ENCODE measurements around the gene PEX26.
"Not testable (repeated sequence)": the region's sequence is repeated elsewhere in the genome, so short reads cannot be mapped to it uniquely, and the experiment has no call there.

PEX26 gene

GRCh38 chr22:18119409-18120110 is 41.8 kb downstream of the PEX26 start:
- no peak for DNase-seq (ENCODE audit: low read depth)

DNA sequence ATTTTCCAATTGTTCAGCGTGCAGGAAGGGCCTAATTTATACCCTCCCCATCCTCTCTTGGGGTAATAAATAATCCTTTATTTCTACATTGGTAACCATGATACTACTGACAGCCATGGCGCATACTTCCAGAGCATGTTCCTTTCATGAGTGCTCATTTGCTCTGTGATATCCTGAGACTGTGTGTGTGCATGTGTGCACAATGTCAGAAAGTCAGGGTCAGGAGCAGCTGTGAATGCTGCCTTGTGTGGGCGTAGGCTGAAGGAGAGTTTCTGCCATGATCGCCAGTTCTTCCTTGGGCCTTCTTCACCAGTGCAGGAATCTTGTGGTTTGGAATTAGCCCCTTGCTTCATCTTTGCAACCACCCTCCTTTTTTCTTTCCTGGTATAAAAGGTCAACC is 43.1 kb downstream of the PEX26 start:
- DNase-seq (ENCODE audit: low read depth) = no peak

- DNase-seq (ENCODE audit: low read depth) = no peak
Observed at GRCh38 chr22:18121506-18121905, 43.7 kb downstream of the PEX26 start.

GRCh38 chr22:18121954-18122554 is 44.3 kb downstream of the PEX26 start:
- no peak for DNase-seq (ENCODE audit: low read depth)

DNA sequence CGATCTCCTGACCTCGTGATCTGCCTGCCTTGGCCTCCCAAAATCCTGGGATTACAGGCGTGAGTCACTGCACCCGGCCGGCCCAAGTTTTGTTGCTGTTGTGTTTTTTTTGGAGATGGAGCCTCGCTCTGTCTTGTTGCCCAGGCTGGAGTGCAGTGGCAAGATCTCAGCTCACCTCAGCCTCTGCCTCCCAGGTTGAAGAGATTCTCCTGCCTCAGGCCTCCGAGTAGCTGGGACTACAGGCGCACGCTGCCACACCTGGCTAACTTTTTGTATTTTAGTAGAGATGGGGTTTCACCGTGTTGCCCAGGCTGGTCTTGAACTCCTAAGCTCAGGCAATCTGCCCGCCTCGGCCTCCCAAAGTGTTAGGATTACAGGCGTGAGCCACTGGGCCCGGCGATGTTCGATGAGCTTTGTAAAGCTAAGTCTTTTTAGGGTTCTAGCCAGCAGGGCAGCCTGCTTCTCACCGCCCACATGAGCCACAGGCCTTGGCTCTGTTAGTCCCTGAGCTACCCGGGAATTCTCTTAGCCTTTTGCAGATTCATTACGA is 45.8 kb downstream of the PEX26 start:
- DNase-seq (ENCODE audit: low read depth) = not testable (repeated sequence)

- no peak for DNase-seq (ENCODE audit: low read depth)
Observed at GRCh38 chr22:18126606-18127005, 48.8 kb downstream of the PEX26 start.

- DNase-seq (ENCODE audit: low read depth) = no peak
Observed at GRCh38 chr22:18130018-18130417, 52.2 kb downstream of the PEX26 start.

DNA sequence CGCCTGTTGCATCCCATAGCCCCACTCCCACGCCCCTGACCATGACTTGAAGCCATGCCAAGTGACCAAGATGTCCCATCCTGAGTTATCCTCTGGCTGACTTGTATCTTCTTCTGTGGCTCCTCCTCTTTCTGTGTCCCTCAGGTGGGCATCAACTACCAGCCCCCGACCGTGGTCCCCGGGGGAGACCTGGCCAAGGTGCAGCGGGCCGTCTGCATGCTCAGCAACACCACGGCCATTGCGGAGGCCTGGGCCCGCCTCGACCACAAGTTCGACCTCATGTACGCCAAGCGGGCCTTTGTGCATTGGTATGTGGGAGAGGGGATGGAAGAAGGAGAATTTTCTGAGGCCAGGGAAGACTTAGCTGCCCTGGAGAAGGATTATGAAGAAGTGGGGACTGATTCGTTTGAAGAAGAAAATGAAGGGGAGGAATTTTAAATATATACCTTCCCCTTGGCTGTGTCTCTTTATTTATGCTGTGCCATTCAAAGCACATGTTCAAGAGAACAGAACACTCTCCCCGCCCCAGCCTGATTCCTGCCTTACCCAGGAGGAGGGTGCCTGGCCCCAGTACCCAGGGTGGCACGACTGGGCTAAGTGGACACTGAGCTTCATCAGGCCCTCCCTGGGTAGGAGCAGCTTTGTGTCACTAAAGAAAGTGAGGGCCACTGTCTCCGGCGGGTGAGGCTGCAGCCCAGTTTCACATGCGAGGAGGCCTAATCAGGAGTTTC is 53.1 kb downstream of the PEX26 start:
- no peak for DNase-seq (ENCODE audit: low read depth)

- DNase-seq (ENCODE audit: low read depth) = no peak
Observed at GRCh38 chr22:18133452-18133851, 55.7 kb downstream of the PEX26 start.

- DNase-seq (ENCODE audit: low read depth) = no peak
Observed at GRCh38 chr22:18136563-18137320, 59.0 kb downstream of the PEX26 start.

DNA sequence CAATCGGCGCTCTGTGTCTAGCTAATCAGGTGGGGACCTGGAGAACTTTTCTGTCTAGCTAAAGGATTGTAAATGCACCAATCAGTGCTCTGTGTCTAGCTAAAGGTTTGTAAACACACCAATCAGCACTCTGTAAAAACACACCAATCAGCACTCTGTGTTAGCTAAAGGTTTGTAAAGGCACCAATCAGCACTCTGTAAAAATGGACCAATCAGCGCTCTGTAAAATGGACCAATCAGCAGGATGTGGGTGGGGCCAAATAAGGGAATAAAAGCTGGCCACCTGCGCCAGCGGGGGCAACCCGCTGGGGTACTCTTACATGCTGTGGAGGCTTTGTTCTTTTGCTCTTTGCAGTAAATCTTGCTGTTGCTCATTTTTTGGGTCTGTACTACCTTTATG is 63.2 kb downstream of the PEX26 start:
- DNase-seq (ENCODE audit: low read depth) = not testable (repeated sequence)

GRCh38 chr22:18144105-18144504 is 66.3 kb downstream of the PEX26 start:
- no peak for DNase-seq (ENCODE audit: low read depth)

DNA sequence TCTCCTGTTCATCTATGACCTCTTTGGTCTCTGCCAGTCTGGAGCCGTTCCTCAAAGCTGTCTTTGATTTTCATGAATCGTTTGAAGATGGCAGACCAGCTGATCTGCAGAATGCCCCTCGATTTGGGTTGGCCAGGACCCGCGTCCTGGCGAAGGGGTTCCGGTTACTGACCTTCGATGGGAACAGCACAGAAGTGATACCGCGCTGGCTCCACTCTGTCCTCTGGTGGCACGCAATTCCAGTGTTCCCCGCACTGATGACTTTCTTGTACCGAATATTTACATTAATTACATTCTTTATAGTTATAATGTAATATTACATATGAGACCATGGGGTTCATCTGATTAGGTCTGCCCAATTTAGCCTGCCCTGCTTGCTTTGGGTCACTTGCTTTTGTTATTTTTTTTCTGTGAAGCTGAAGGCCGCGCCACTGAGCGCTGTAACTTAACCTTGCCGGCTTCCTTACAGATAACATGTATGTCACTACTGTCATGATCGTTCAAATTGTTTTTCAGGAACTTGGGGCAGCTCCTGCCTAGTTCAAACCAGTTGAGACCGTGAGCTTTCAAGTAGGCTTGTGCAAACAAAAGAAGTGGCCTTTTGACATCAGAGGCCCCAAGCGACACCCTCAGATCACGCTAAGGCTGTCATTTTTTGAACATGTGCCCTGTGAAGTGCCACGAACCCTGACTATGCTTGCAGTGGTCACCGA is 68.0 kb downstream of the PEX26 start:
- no peak for DNase-seq (ENCODE audit: low read depth)

DNA sequence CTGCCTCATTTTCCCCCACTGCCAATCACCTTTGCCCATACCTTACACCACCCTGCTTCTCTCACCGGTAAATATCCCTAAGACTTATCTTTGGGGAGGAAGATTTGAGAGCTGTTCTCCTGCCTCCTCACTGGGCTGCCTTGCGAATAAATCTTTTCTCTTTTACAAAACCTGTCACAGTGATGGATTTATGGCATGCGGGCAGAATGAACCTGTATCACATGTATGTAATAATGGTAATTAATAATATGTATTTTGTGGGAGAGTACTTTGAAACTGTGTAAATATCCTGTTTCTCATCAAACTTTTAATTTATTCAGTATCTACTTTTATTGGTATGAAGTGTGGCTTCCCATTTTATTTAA is 68.6 kb downstream of the PEX26 start:
- DNase-seq (ENCODE audit: low read depth) = no peak

DNA sequence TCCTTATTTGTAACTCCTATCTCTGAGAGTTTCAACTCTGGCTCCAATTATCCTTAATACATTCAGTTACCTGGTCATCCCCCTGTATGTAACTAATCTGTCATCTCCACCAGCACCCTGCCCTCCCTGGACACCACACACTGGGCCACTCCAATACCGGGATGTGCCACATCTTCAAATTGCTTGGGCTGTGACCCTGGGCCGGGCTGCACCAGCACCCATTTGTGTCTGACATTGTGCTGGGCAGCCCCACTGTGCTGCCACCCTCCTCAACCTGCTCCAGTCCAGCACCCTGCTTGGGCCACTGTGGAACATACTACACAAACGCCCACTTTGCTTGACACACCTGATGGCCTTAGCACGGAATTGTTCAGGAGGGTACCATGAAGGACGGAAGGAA is 70.0 kb downstream of the PEX26 start:
- no peak for DNase-seq (ENCODE audit: low read depth)

- DNase-seq (ENCODE audit: low read depth) = no peak
Observed at GRCh38 chr22:18148293-18148965, 70.6 kb downstream of the PEX26 start.

GRCh38 chr22:18152519-18152918 is 74.7 kb downstream of the PEX26 start:
- no peak for DNase-seq (ENCODE audit: low read depth)

- DNase-seq (ENCODE audit: low read depth) = no peak
Observed at GRCh38 chr22:18154821-18155390, 77.1 kb downstream of the PEX26 start.

Data from activated T-helper 9 cell treated with anti-CD3 and anti-CD28 coated beads, Interleukin-2, amount 50 U/mL, for 16 hours (primary cell).